Neutrophil (primary cell): Measurements from ENCODE around the gene HMCN2.

Experiments
- H3K27ac ChIP-seq: fragments of 200-600 bp; sonication (generic); 2 replicates; pipeline ENCODE4 v1.5.1; 2016; ENCODE audit warnings: mild to moderate bottlenecking, moderate library complexity
- H3K27me3 ChIP-seq: fragments of 200-600 bp; sonication (generic); 2 replicates; pipeline ENCODE4 v1.6.0; 2016; ENCODE audit warnings: mild to moderate bottlenecking
- H3K36me3 ChIP-seq: fragments of 200-600 bp; sonication (generic); 2 replicates; pipeline ENCODE4 v1.5.1; 2017
- H3K4me1 ChIP-seq, 2 experiments: fragments of 200-600 bp in 1 of 2; sonication (generic) in 1 of 2; 1 replicate in 1 of 2; 2 replicates in 1 of 2; pipeline versions ENCODE4 v1.5.1 to v1.6.1; 2013 to 2016; ENCODE audit warnings: low read depth in 1 of 2, low read length in 1 of 2, mild to moderate bottlenecking in 1 of 2, moderate library complexity in 1 of 2; ENCODE audit not compliant: control insufficient read depth in 1 of 2, insufficient read depth in 1 of 2
- H3K4me3 ChIP-seq, 2 experiments: fragments of 200-600 bp in 1 of 2; sonication (generic) in 1 of 2; 1 replicate in 1 of 2; 2 replicates in 1 of 2; pipeline ENCODE4 v1.5.1; 2013 to 2016; ENCODE audit warnings: low read depth in 1 of 2, low read length in 1 of 2, mild to moderate bottlenecking in 1 of 2, moderate library complexity in 1 of 2
- H3K9me3 ChIP-seq: fragments of 200-600 bp; sonication (generic); 2 replicates; pipeline ENCODE4 v1.5.1; 2016
- CTCF ChIP-seq: fragments of 200-600 bp; sonication (generic); IDR thresholded peaks from 2 replicates; pipeline ENCODE4 v1.5.1; 2016; ENCODE audit warnings: antibody characterized with exemption

The HMCN2 gene

GRCh38 chr9:130387905-130388304, 122.3 kb downstream of the HMCN2 start:
- H3K4me3 ChIP-seq, result no peak overlapping the region
- H3K9me3 ChIP-seq, result no peaks in the 10 kb centered on the region
- H3K4me1 ChIP-seq, result no peaks in the 10 kb centered on the region
- H3K36me3 ChIP-seq, result no peaks in the 10 kb centered on the region
- TF ChIP-seq CTCF, result no peak
- no peaks in the 10 kb centered on the region for H3K27me3 ChIP-seq
- H3K27ac ChIP-seq, result no peak overlapping the region

- H3K4me3 ChIP-seq, result no peak overlapping the region
- H3K27me3 ChIP-seq, result no peaks in the 10 kb centered on the region
- H3K9me3 ChIP-seq, result no peaks in the 10 kb centered on the region
- H3K27ac ChIP-seq, result no peak overlapping the region
- no peaks in the 10 kb centered on the region for H3K4me1 ChIP-seq
- TF ChIP-seq CTCF, result no peak
- no peaks in the 10 kb centered on the region for H3K36me3 ChIP-seq
Measured at GRCh38 chr9:130390390-130390789, 124.8 kb downstream of the HMCN2 start.

- Histone ChIP-seq H3K27ac (no peak overlapping the region), H3K27me3 (no peaks in the 10 kb centered on the region)
Measured at GRCh38 chr9:130390986-130391385, 125.4 kb downstream of the HMCN2 start.

GRCh38 chr9:130391866-130392265, 126.3 kb downstream of the HMCN2 start:
- Histone ChIP-seq H3K4me1 (no peaks in the 10 kb centered on the region), H3K4me3 (no peak overlapping the region), H3K27me3 (no peaks in the 10 kb centered on the region), H3K9me3 (no peaks in the 10 kb centered on the region), H3K27ac (no peak overlapping the region), H3K36me3 (no peaks in the 10 kb centered on the region)
- TF ChIP-seq CTCF, result no peak

More at GRCh38 chr9:130390986-130391385, 125.4 kb downstream of the HMCN2 start:
- Histone ChIP-seq H3K36me3 (no peaks in the 10 kb centered on the region), H3K9me3 (no peaks in the 10 kb centered on the region), H3K4me1 (no peaks in the 10 kb centered on the region), H3K4me3 (no peak overlapping the region)
- no peak for TF ChIP-seq CTCF

- Histone ChIP-seq H3K36me3 (no peaks in the 10 kb centered on the region), H3K4me3 (no peak overlapping the region), H3K27me3 (no peaks in the 10 kb centered on the region), H3K9me3 (no peaks in the 10 kb centered on the region), H3K27ac (no peak overlapping the region), H3K4me1 (no peaks in the 10 kb centered on the region)
- TF ChIP-seq CTCF, result no peak
Measured at GRCh38 chr9:130393681-130394071, 128.1 kb downstream of the HMCN2 start.

GRCh38 chr9:130394320-130394719, 128.8 kb downstream of the HMCN2 start:
- TF ChIP-seq CTCF, result no peak
- no peaks in the 10 kb centered on the region for H3K27me3 ChIP-seq
- no peaks in the 10 kb centered on the region for H3K9me3 ChIP-seq
- no peak overlapping the region for H3K27ac ChIP-seq
- H3K36me3 ChIP-seq, result no peaks in the 10 kb centered on the region
- no peak overlapping the region for H3K4me3 ChIP-seq
- no peaks in the 10 kb centered on the region for H3K4me1 ChIP-seq
